GM21515 (cell line): ENCODE measurements around the gene LRRIQ1.

Experiments
- ATAC-seq: cut with Tn5 transposase; IDR thresholded peaks from one replicate; pipeline ENCODE4 v1.9.1; 2021; ENCODE audit not compliant: unreplicated experiment

Gene LRRIQ1

GRCh38 chr12:85280984-85281630 is 245.0 kb downstream of the LRRIQ1 start:
- ATAC-seq = no peak

GRCh38 chr12:85281636-85282312 is 245.6 kb downstream of the LRRIQ1 start:
- ATAC-seq = no peak

- ATAC-seq = no peak
Observed at GRCh38 chr12:85283560-85283959, 247.4 kb downstream of the LRRIQ1 start.
